GM21786 (cell line): ENCODE data around the gene CELF3.

Source experiments
- ATAC-seq: cut with Tn5 transposase; IDR thresholded peaks from one replicate; pipeline ENCODE4 v1.9.1; 2021; ENCODE audit not compliant: unreplicated experiment

CELF3 gene

DNA sequence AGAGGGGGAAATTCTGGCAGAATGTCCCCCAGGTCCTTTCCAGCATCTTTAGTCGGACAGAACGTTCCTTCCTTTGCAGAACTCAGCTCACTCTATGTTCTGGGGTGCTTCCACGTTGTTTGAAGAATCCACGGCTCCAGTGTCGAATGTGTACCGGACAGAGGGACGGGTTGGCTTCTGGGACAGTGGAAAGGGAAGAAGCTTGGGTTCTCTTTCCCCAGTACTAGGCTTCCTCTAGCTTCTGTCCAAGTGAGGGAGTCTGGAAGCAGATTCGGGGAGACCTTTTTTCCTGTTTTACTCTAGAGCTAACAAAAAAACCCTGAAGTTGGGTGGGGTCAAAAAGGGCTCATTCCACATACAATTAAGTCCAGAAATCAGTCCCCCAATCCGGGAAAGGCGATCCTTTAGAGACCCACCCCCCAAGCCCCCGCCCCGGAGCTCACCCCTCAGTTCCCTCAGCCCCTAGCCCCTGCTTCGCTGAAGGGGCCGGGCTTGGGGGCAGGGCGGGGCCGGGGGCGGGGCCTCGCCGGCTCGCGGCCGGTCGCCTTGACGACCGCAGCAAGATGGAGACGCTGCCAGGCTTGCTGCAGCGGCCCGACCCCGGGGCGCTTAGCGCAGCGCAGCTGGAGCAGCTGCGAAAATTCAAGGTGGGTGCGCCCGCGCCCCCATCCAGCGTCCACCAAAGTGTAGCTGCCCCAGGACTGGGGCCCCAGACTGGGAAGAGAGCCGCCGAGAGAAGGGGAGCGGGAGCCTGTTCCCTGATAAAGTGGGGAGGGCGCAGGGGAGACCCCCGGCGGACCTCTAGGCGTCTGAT, 4.6 kb upstream of the CELF3 start, which contains the start of gene RIIAD1:
TSS of gene RIIAD1 (plus strand) at position 549 of the 814 bp plus-strand sequence. CDS start at position 564, 15 bp downstream.
- ATAC-seq: no peak

GRCh38 chr1:151720554-151720953, 4.0 kb upstream of the CELF3 start:
- ATAC-seq: no peak

DNA sequence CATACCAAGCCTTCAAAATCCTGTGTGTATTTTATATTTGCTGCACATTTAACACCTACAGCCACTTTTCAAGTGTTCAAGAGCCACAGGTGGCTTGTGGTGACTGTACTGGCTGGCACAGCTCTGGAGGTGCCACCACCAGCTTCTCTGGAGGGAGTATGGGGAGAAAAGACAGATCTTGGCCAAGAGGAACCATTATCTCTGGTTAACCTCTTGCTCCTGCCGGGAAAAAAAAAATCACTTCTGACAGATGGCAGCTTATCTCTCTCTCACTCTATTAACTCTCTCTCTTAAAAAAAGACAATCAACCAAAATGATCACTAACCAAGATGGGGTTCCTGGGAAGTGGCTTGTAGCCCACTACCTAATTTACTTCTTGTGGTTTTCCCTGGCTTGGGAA, 3.5 kb upstream of the CELF3 start:
- no peak for ATAC-seq

- no peak for ATAC-seq
These were observed 2.1 kb upstream of the CELF3 start for GRCh38 chr1:151718666-151719065.

GRCh38 chr1:151718011-151718431, 1.4 kb upstream of the CELF3 start:
- ATAC-seq: no peak

DNA sequence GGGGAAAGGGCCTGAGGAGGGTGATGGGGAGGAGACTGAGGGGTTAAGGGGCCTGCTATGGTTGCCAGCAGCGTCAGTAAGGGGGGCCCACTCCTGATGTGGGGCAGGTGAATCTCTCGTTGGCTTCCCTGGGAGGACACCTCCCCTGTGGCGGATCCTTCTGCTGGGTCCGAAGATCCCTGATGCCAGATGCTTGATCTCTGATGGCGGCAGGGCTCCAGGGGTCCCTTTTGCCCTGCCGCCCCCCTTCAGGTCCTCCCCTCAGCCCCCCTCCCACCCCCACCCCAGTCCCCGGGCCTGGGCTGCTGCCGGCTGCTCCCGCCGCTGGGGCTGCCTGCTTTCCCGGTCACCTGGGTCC, 219 bp downstream of the CELF3 start:
- ATAC-seq: no peak

DNA sequence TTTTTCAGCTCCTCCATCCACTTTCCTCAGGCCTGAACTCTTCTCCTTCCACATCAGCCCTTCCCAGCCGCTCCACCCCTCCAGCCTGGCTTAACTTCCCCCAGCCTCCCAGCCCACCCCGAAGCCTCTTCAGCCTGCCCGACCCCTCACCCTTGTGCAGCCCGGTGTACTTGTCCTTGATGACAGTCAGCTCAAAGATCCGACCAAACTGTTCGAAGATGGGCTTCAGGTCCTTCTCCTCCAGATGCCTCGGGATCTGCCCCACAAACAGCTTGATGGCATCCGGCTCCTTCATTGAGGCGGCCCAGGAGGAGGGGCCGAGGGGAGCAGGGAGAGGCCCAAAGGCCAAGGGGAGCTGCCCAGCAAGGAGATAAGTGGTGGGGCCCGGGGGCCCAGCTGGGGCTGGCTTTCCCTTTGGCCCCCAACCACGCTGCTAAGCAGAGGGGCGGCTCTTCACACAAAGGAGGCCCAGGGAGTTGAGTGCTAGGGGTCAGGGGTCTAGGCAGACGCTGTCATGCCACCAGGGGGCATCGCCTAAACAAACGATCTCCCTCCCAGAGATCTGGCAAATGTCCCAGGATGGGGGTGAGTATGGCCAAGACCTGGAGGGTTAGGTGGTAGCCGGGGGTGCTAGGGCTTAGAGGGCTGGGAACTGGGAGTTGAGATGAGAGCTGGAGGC, 738 bp downstream of the CELF3 start:
- no peak for ATAC-seq

DNA sequence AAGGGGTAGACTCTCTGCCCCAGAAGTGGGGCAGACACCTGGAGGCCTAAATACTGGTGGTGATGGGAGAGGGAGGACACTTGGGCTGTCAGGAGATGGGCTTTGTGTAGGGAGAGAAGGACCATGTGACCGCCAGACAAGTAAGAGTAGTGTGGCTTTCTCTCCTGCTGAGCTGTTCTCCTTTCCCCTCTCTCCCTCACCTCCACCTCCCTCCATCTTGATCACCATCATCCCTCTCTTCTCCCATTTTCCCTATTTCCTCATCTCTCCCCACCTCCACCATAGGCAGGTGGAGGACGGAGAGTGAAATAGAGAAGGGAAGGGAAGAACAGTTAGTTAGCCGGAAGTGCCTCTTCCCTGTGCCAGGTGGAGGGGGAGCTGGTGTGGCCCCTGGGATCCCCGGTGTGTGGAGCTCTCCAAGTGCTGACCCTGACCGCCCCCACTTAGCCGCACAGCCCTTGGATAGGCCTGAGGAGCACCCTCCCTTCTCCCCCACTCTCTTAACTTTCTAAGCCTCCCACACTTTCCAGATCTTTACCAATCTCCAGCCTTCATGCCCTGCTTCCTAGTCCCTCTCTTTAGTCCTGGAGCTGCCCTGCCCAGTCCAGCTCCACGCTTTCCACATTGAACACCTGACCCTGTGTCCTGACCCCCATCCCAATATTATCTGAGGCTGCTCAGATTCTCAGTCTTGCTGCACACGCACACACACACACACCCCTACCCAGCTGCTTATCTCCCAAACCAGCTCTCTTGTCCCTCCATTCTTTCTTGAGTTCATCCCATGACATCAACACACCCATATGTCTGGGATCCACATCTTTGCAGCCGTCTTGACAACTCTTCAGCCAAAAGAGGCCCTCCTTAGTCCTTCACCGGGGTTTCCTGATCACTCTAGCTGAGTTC, 1.5 kb downstream of the CELF3 start:
- ATAC-seq: no peak

DNA sequence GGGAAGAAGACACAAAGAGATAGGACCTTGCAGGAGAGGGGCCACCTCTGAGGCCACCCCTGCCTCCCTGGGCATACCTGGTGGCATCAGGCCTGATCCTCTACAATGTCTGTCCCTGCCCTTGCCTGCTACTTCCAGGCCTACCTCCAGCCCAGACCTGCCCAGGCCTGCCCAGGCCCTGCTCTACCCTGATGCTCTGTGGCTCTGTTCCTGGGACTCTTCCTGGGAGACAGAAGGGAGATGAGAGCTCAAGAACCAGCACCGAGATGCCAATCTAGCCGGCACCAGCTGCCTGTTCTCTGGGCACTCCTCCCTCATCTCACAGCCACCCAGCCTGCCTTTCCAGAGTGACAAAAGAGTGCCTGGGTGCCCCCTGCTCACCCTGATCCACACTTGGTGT, 2.7 kb downstream of the CELF3 start:
- no peak for ATAC-seq

DNA sequence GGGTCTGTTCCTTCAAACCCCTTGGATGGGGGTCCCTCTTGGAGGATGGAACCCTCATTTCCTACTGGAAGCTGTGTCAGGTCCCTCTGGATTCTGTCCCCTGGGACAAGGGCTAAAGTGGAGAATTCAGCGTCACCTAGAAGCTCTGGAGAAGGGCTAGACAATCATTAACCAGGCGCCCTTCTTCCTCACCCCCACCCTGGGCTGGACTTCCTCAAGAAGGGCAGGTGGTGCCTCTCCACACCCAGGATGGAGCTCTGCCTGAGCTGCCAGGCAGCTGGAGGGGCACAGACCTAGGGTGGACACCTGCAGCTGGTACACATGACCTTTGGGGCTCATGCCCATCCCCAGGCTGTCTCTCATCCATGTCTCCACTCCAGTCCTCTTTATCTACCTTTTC, 3.6 kb downstream of the CELF3 start:
- no peak for ATAC-seq

- no peak for ATAC-seq
These were observed 4.7 kb downstream of the CELF3 start for GRCh38 chr1:151711951-151712350.

DNA sequence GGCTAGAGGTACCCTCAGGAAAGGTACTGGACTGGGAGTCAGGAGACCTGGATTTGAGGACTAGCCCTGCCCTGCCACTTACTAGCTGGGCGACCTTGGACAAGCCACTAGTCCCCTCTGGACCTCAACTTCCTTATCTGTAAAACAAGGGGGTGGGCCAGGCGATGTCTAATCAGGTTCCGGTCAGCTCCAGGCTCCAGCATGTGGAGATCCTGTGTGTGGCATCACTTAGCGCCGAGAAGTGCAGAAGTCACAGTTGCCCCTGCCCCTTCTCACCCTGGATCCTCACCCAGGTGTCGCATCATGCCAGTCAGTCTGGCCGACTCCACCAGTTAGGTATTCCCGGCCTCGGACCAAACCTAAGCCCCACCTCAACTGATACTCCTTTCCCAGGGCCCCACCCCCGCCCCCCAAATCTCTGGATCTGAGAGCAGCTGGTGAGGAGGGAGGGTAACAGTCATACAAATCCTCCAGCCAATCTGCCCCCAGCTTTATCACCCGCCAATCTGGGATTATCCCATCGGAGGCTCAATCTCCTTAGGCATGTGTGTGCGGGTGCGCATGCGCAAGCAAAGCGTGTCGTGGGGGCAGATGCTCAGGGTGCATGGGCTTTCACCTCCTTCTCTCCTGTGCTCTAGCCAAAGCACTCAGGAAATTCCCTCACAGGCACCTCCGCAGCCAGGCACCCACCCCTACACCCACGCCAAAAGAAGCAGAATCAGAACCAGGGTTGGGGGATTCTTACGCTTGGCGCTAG, 5.4 kb downstream of the CELF3 start:
- ATAC-seq: no peak

- no peak for ATAC-seq
These were observed 6.3 kb downstream of the CELF3 start for GRCh38 chr1:151710187-151710840.

DNA sequence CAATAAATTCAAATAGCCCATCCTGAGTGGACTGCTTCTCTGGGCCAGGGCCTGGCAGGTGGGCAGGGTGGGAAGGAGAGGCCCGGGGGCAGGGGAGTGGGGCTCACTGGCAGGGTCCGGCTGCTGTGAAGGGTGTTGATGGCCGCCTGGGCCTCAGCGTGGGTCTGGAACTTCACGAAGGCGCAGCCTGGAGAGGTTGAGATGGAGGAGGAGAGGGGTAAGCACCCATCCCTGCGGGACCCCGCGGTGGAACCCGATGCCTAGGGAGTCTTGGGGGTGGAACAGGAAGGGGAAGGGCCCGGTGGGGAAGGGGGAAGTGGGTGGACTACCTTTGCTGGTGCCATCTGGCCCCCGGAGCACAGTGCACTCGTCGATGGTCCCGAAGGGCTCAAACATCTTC, 7.7 kb downstream of the CELF3 start:
- ATAC-seq: no peak

GRCh38 chr1:151707541-151708065, 9.0 kb downstream of the CELF3 start:
- no peak for ATAC-seq

DNA sequence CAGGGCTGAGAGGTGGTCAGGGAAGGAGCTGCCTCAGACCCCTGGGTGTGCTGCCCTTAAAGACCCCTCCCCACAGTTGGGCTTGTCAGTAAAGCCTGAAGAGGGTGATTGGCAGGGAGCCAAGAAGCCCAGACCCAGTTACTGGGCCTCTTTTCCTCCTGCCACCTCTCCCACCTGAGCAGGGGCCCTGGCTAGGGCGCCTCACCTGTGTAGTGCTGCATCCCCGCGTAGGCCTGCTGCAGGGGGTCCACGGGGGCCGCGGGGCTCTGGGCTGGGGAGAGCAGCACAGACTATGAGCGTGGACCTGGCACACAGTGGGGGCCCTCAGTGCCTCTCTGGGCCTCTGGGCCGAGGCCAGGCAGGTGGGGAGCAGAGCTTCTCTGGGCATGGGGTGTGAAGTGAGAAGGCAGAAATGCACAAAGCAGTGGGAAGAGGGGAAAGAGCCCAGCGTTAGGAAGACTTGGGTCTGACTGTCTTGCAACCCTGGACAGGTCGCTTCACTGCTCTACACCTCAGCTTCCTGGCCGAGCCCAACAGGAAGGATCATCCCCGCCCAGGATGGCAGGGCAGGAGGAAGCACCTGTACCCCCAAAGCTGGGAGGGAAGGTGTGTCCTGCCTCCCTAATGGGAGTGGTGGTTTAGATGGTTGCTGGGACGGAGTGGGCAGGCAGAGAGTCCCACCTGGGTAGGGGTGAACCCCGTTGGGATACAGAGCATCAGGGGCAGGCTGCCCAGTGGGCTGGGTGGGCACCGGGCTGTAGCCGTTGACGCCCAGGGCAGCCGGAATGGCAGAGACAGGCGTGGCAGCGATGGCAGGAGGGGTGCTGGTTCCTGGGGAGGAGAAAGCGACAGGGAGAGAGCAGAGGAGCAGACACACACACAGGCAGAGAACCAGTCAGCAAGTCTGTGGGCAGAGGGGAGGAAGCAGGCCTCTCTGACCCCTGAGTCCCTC, 9.9 kb downstream of the CELF3 start:
- ATAC-seq: no peak

GRCh38 chr1:151705753-151706463, 10.7 kb downstream of the CELF3 start:
- no peak for ATAC-seq

GRCh38 chr1:151705146-151705545, 11.5 kb downstream of the CELF3 start:
- ATAC-seq: no peak
